ENCODE measurements around the gene C5orf24. TPM values are rescaled to one million over a fixed set of nuclear protein-coding genes. Genes with fewer than 3 reads are reported as not detected.
"Not testable (repeated sequence)": the region's sequence is repeated elsewhere in the genome, so short reads cannot be mapped to it uniquely, and the experiment has no call there.

C5orf24 gene
- total RNA-seq, 1 experiment from 2014 or later = 61.4 TPM

DNA sequence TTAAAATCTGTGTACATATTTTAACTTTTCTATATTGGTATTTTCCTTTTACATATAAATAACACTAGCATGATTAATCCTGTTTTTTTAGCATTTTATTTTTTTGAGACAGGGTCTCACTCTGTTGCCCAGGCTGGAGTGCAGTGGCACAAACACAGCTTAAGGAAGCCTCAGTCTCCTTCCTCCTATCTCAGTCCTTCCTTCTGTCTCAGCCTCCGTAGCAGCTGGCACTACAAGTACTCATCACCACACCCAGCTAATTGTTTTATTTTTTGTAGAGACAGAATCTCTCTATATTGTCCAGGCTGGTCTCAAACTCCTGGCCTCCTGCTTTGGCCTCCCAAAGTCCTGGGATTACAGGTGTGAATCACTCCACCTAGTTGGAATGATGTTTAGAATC lies 1.5 kb upstream of the C5orf24 start:
- ChIA-PET CTCF (interaction anchor here (0.5 to 1.2 kb wide), 6 partner anchors 9 to 817 kb away, joined by 3 to 4 read pairs (median 3); no protein-coding TSS in a partner anchor), POLR2A (no interaction called here)
- Mint-ChIP-seq H3K9me3 (ENCODE audit: unreplicated experiment) (no peaks in the 10 kb centered on the region), H3K4me1 (ENCODE audit: insufficient read depth, unreplicated experiment) (peaks cover 22% of the 10 kb centered on the region), H3K36me3 (ENCODE audit: insufficient read depth, unreplicated experiment) (peaks cover 57% of the 10 kb centered on the region), H3K27me3 (ENCODE audit: insufficient read depth, unreplicated experiment) (no peaks in the 10 kb centered on the region), H3K27ac (ENCODE audit: low read depth, unreplicated experiment) (peak overlapping the region; percentile 15), H3K4me3 (ENCODE audit: unreplicated experiment) (no peak overlapping the region)
- no TSS peak for BruUV-seq (replicated peaks)
- TF ChIP-seq CTCF (IDR thresholded peaks at IDR 0.05; ENCODE audit: unreplicated experiment) = no peak
- intact Hi-C loops (cut with micrococcal nuclease) = no loop called here
- no peak for DNase-seq (ENCODE audit: unreplicated experiment)

DNA sequence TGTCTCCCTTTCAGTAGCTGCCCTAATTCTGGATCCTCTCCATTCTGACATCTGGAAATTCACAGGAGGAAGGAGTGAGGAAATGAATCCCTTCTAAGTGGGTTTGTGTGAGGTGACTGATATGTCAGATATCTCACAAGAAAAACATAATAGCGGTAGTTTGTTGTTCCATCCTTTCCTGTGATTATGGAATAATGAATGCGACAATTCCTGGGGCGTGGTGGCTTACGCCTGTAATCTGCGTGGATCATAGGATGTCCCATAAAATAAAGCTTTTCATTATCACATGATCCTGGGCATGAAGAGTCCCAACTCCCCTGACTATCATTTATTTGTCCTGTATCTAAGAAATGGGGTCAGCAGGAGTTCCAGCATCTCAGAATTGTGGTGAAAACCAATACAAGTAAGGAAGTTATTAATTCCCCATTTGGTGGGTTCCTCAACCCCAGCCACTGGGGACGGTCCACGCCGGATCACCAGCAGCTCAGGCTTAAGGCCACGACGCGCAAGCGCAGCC lies 375 bp upstream of the C5orf24 start:
- no peaks in the 10 kb centered on the region for H3K27me3 Mint-ChIP-seq (ENCODE audit: insufficient read depth, unreplicated experiment)
- ChIA-PET CTCF (interaction anchor here (0.5 to 1.2 kb wide), 5 partner anchors 20 to 402 kb away, joined by 3 to 8 read pairs (median 3); partner anchors contain the start of gene PCBD2), POLR2A (interaction anchor here (0.6 to 1.6 kb wide), 26 partner anchors 8 to 620 kb away, joined by 3 to 22 read pairs (median 4); partner anchors contain the start of genes CAMLG, DDX46, PCBD2 and PPP2CA)
- H3K36me3 Mint-ChIP-seq (ENCODE audit: insufficient read depth, unreplicated experiment) = peaks cover 57% of the 10 kb centered on the region
- peak overlapping the region; percentile 96 for H3K4me3 Mint-ChIP-seq (ENCODE audit: unreplicated experiment)
- intact Hi-C loops (cut with micrococcal nuclease) = no loop called here
- TSS peak; percentile 98 for BruUV-seq (replicated peaks)
- no peaks in the 10 kb centered on the region for H3K9me3 Mint-ChIP-seq (ENCODE audit: unreplicated experiment)
- no peak for DNase-seq (ENCODE audit: unreplicated experiment)
- H3K4me1 Mint-ChIP-seq (ENCODE audit: insufficient read depth, unreplicated experiment) = peaks cover 22% of the 10 kb centered on the region
- H3K27ac Mint-ChIP-seq (ENCODE audit: low read depth, unreplicated experiment) = peak overlapping the region; percentile 98
- TF ChIP-seq CTCF (IDR thresholded peaks at IDR 0.05; ENCODE audit: unreplicated experiment) = no peak

DNA sequence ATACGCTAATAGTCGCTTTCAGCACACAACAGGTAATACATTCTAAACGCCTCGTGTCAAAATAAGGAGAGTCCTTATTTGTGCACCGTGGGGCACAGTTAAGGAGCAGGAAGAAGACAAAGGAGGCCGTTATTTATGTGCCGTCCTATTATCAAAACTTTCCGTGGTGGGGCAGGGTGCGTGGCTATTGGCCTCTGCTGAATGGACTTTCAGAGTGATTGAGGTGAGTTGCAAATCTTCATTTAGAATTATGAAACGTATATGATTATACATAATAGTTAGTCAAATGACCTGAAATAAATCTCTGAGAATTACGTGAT lies 833 bp downstream of the C5orf24 start:
- ChIA-PET CTCF (interaction anchor here (0.8 to 1.2 kb wide), 4 partner anchors 14 to 89 kb away, joined by 3 to 5 read pairs (median 4); partner anchors contain the start of gene PCBD2), POLR2A (interaction anchor here (0.6 to 1.8 kb wide), 25 partner anchors 9 to 622 kb away, joined by 3 to 15 read pairs (median 4); partner anchors contain the start of genes CAMLG, DDX46, PCBD2 and TXNDC15)
- Mint-ChIP-seq H3K27ac (ENCODE audit: low read depth, unreplicated experiment) (peak overlapping the region; percentile 98), H3K27me3 (ENCODE audit: insufficient read depth, unreplicated experiment) (no peaks in the 10 kb centered on the region), H3K4me3 (ENCODE audit: unreplicated experiment) (peak overlapping the region; percentile 96), H3K4me1 (ENCODE audit: insufficient read depth, unreplicated experiment) (peaks cover 27% of the 10 kb centered on the region), H3K36me3 (ENCODE audit: insufficient read depth, unreplicated experiment) (peaks cover 60% of the 10 kb centered on the region), H3K9me3 (ENCODE audit: unreplicated experiment) (no peaks in the 10 kb centered on the region)
- TF ChIP-seq CTCF (IDR thresholded peaks at IDR 0.05; ENCODE audit: unreplicated experiment) = no peak
- intact Hi-C loops (cut with micrococcal nuclease) = no loop called here
- no TSS peak for BruUV-seq (replicated peaks)
- DNase-seq (ENCODE audit: unreplicated experiment) = peak; percentile 51

GRCh38 chr5:134849434-134849933 lies 3.7 kb downstream of the C5orf24 start:
- H3K36me3 Mint-ChIP-seq (ENCODE audit: insufficient read depth, unreplicated experiment) = peaks cover 83% of the 10 kb centered on the region
- BruUV-seq (replicated peaks); H3K27ac Mint-ChIP-seq (ENCODE audit: low read depth, unreplicated experiment); H3K9me3 Mint-ChIP-seq (ENCODE audit: unreplicated experiment); DNase-seq (ENCODE audit: unreplicated experiment); H3K4me3 Mint-ChIP-seq (ENCODE audit: unreplicated experiment); H3K27me3 Mint-ChIP-seq (ENCODE audit: insufficient read depth, unreplicated experiment); intact Hi-C loops (cut with micrococcal nuclease): not testable (repeated sequence)
- ChIA-PET POLR2A (interaction anchor here (1.2 to 1.6 kb wide), 6 partner anchors 10 to 110 kb away, joined by 3 to 11 read pairs (median 6); partner anchors contain the start of genes PCBD2 and TXNDC15), CTCF (interaction anchor here (0.5 to 1.9 kb wide), 15 partner anchors 8 to 1251 kb away, joined by 3 to 7 read pairs (median 3); partner anchors contain the start of genes CAMLG, PCBD2 and TXNDC15)
- peaks cover 17% of the 10 kb centered on the region for H3K4me1 Mint-ChIP-seq (ENCODE audit: insufficient read depth, unreplicated experiment)
